HG02840 (cell line): ENCODE results near the gene CPNE6.
"Not testable (repeated sequence)": the region's sequence is repeated elsewhere in the genome, so short reads cannot be mapped to it uniquely, and the experiment has no call there.

ENCODE experiments used
- ATAC-seq: cut with Tn5 transposase; IDR thresholded peaks from one replicate; pipeline ENCODE4 v1.9.1; 2021; ENCODE audit warnings: mild to moderate bottlenecking, moderate library complexity, moderate number of reproducible peaks; ENCODE audit not compliant: unreplicated experiment, low FRiP score

Gene CPNE6

GRCh38 chr14:24100197-24100981 lies 29.0 kb downstream of the CPNE6 start:
- no peak for ATAC-seq

GRCh38 chr14:24100982-24101494 lies 29.7 kb downstream of the CPNE6 start:
- no peak for ATAC-seq

GRCh38 chr14:24102357-24103048 lies 31.1 kb downstream of the CPNE6 start:
- no peak for ATAC-seq

GRCh38 chr14:24103451-24103850 lies 32.1 kb downstream of the CPNE6 start:
- ATAC-seq = no peak

- ATAC-seq = not testable (repeated sequence)
Measured at GRCh38 chr14:24105609-24106239, 34.4 kb downstream of the CPNE6 start.

GRCh38 chr14:24106672-24107271 lies 35.4 kb downstream of the CPNE6 start:
- ATAC-seq = no peak

- peak; percentile 30 for ATAC-seq
Measured at GRCh38 chr14:24108336-24108874, 37.0 kb downstream of the CPNE6 start.

GRCh38 chr14:24110060-24110459 lies 38.7 kb downstream of the CPNE6 start:
- ATAC-seq = no peak

- ATAC-seq = no peak
Measured at GRCh38 chr14:24110523-24110922, 39.2 kb downstream of the CPNE6 start.

GRCh38 chr14:24113379-24113800 lies 42.0 kb downstream of the CPNE6 start:
- ATAC-seq = no peak

GRCh38 chr14:24113801-24114531 lies 42.6 kb downstream of the CPNE6 start:
- ATAC-seq = no peak

GRCh38 chr14:24114532-24115421 lies 43.4 kb downstream of the CPNE6 start, which contains the start of the genes DCAF11 and NRL:
DCAF11 (plus strand) TSS chr14:24114777; CDS start chr14:24115595, 818 bp downstream.
NRL (minus strand) TSS chr14:24114949; CDS start chr14:24082848, 32,101 bp downstream.
- peak; percentile 80 for ATAC-seq

GRCh38 chr14:24115422-24116127 lies 44.2 kb downstream of the CPNE6 start:
- ATAC-seq = no peak

- no peak for ATAC-seq
Measured at GRCh38 chr14:24116128-24116814, 44.9 kb downstream of the CPNE6 start.

GRCh38 chr14:24117179-24117578 lies 45.8 kb downstream of the CPNE6 start:
- no peak for ATAC-seq

GRCh38 chr14:24119691-24120090 lies 48.3 kb downstream of the CPNE6 start:
- no peak for ATAC-seq

- ATAC-seq = no peak
Measured at GRCh38 chr14:24121210-24121609, 49.8 kb downstream of the CPNE6 start.
